Upper lobe of left lung (tissue), 6 donors: Measurements from ENCODE around the gene XPC. TPM values are rescaled to one million over a fixed set of nuclear protein-coding genes. Genes with fewer than 3 reads are reported as not detected.

ENCODE experiments used
- ATAC-seq, 2 donors: fragments of 200-7000 bp; cut with Tn5 transposase; one replicate each; pipeline ENCODE4 v1.9.1; 2022; ENCODE audit warnings: mild to moderate bottlenecking in 2 of 2, moderate library complexity in 2 of 2; ENCODE audit not compliant: low FRiP score in 2 of 2
- DNase-seq, 2 donors: peaks; one replicate each; pipeline ENCODE4 v3.0.0-alpha.2; 2019 to 2020
- H3K27ac ChIP-seq, 4 donors: fragments of 200-600 bp; sonication (generic); one replicate each; pipeline ENCODE4 v1.5.1; 2016 to 2019
- H3K27me3 ChIP-seq, 4 donors: fragments of 200-600 bp; sonication (generic); one replicate each; pipeline ENCODE4 v1.5.1; 2017 to 2019
- H3K36me3 ChIP-seq, 4 donors: fragments of 200-600 bp; sonication (generic); one replicate each; pipeline ENCODE4 v1.5.1; 2016 to 2019
- H3K4me1 ChIP-seq, 4 donors: fragments of 200-600 bp; sonication (generic); one replicate each; pipeline ENCODE4 v1.5.1; 2018 to 2019
- H3K4me3 ChIP-seq, 4 donors: fragments of 200-600 bp; sonication (generic); one replicate each; pipeline ENCODE4 v1.5.1; 2017 to 2019; ENCODE audit warnings: mild to moderate bottlenecking in 2 of 4, moderate library complexity in 1 of 4
- H3K9me3 ChIP-seq, 4 donors: fragments of 200-600 bp; sonication (generic); one replicate each; pipeline ENCODE4 v1.5.1; 2018 to 2019
- POLR2A ChIP-seq, 4 donors: fragments of 450-650 bp; IDR thresholded peaks; one replicate each; pipeline ENCODE4 v1.5.1; 2016 to 2017; ENCODE audit warnings: antibody characterized with exemption in 4 of 4, mild to moderate bottlenecking in 2 of 4
- POLR2AphosphoS5 ChIP-seq, 2 donors: sonication (generic); formaldehyde crosslinking; IDR thresholded peaks; one replicate each; pipeline ENCODE4 v1.5.1; 2017; ENCODE audit warnings: antibody characterized with exemption in 2 of 2
- WGBS, 2 donors: methylation state at CpG; one replicate each; pipeline ENCODE4 v1.1.5; 2017 to 2018; 5-methylcytosine and 5-hydroxymethylcytosine counted together
- total RNA-seq, 6 donors: library from RNA; depleted of rRNA in 4 of 6; stranded (reverse); fragments of >200 nt in 4 of 6; gene quantifications; one replicate each; pipeline versions ENCODE4 v1.1.0 to v1.2.1, GENCODE V29; 2016 to 2021
- TF ChIP-seq, protein P1 (sequence below), 6 experiments: fragments of 450-650 bp in 4 of 6; fragments of 200-600 bp in 2 of 6; sonication (generic) in 2 of 6; IDR thresholded peaks; one replicate each; pipeline ENCODE4 v1.5.1; 2016 to 2019; ENCODE audit warnings: antibody characterized with exemption in 6 of 6
- donor health status: DM: no; HTN: no; CAD: no; lungs with moderate emphysema.
- donor health status: DM: no; HTN: yes; CAD: no; lungs with severe emphysema.

XPC gene
- total RNA-seq, 6 donors from 2014 or later, result 33.8 to 87.0 (median 46.6) TPM

- no peaks in the 10 kb centered on the region for H3K27me3 ChIP-seq
- H3K4me1 ChIP-seq, result no peaks in the 10 kb centered on the region
- H3K4me3 ChIP-seq, result no peak overlapping the region
- DNase-seq (no peak), ATAC-seq (no peak)
- TF ChIP-seq POLR2A (IDR thresholded peaks at IDR 0.05) (no peak), POLR2AphosphoS5 (IDR thresholded peaks at IDR 0.05) (no peak)
- TF ChIP-seq, protein P1, sequence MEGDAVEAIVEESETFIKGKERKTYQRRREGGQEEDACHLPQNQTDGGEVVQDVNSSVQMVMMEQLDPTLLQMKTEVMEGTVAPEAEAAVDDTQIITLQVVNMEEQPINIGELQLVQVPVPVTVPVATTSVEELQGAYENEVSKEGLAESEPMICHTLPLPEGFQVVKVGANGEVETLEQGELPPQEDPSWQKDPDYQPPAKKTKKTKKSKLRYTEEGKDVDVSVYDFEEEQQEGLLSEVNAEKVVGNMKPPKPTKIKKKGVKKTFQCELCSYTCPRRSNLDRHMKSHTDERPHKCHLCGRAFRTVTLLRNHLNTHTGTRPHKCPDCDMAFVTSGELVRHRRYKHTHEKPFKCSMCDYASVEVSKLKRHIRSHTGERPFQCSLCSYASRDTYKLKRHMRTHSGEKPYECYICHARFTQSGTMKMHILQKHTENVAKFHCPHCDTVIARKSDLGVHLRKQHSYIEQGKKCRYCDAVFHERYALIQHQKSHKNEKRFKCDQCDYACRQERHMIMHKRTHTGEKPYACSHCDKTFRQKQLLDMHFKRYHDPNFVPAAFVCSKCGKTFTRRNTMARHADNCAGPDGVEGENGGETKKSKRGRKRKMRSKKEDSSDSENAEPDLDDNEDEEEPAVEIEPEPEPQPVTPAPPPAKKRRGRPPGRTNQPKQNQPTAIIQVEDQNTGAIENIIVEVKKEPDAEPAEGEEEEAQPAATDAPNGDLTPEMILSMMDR (IDR thresholded peaks at IDR 0.05), result no peak
- peaks cover 0 to 7% (median 0%) of the 10 kb centered on the region in 4 donors for H3K9me3 ChIP-seq
- 87 to 94% methylated on average over 3 of the region's 3 CpGs for WGBS, 2 donors
- H3K36me3 ChIP-seq, result no peaks in the 10 kb centered on the region
- H3K27ac ChIP-seq, result no peak overlapping the region
Observed at GRCh38 chr3:14096742-14097141, 81.7 kb downstream of the XPC start.

Other genes starting within 250 kb of the XPC start
- gene CHCHD4, start 53.7 kb downstream of the XPC start, total RNA-seq, result 10 to 100 TPM in 3 of 6 donors, 1 to 10 TPM in 3; 2.1 to 13.2 (median 10.5) TPM
- gene TMEM43, start 53.5 kb downstream of the XPC start, total RNA-seq, result 100 to 1,000 TPM in 2 of 6 donors, 10 to 100 TPM in 4; 48.2 to 158 (median 87.7) TPM
- gene LSM3, start 216 bp upstream of the XPC start, total RNA-seq, result 10 to 100 TPM in 1 of 6 donors, 1 to 10 TPM in 5; 2.1 to 10.3 (median 8.6) TPM
- gene SLC6A6, start 224.0 kb upstream of the XPC start, total RNA-seq, result 100 to 1,000 TPM in 2 of 6 donors, 10 to 100 TPM in 4; 60.6 to 154 (median 92.8) TPM